Spleen (tissue), 11 donors: Measurements from ENCODE around the gene STK11IP. TPM values are rescaled to one million over a fixed set of nuclear protein-coding genes. Genes with fewer than 3 reads are reported as not detected.

ENCODE experiments used
- DNase-seq: peaks from one replicate; pipeline ENCODE4 v3.0.0-alpha.2; 2020
- H3K27ac ChIP-seq, 8 donors: fragments of 200-600 bp; sonication (generic) in 7 of 8; 1 replicate in 4 of 8; 2 replicates in 4 of 8; pipeline versions ENCODE4 v1.5.0 to v1.8.0; 2016 to 2021; ENCODE audit warnings: inconsistent platforms in 4 of 8, mild to moderate bottlenecking in 4 of 8, moderate library complexity in 1 of 8
- H3K27me3 ChIP-seq, 7 donors: fragments of 200-600 bp; sonication (generic) in 6 of 7; replicated peaks in 1 of 7; 1 replicate in 4 of 7; 2 replicates in 3 of 7; pipeline versions ENCODE4 v1.5.0 to v1.8.0; 2016 to 2021; ENCODE audit warnings: inconsistent platforms in 3 of 7, mild to moderate bottlenecking in 1 of 7
- H3K36me3 ChIP-seq, 6 donors: fragments of 200-600 bp; sonication (generic) in 5 of 6; 1 replicate in 4 of 6; 2 replicates in 2 of 6; pipeline versions ENCODE4 v1.5.0 to v1.8.0; 2016 to 2021; ENCODE audit warnings: inconsistent platforms in 2 of 6
- H3K4me1 ChIP-seq, 6 donors: fragments of 200-600 bp; sonication (generic) in 5 of 6; 1 replicate in 3 of 6; 2 replicates in 3 of 6; pipeline versions ENCODE4 v1.5.0 to v1.8.0; 2016 to 2021; ENCODE audit warnings: inconsistent platforms in 3 of 6
- H3K4me3 ChIP-seq, 8 donors: fragments of 200-600 bp; sonication (generic) in 7 of 8; 1 replicate in 4 of 8; 2 replicates in 4 of 8; pipeline versions ENCODE4 v1.5.0 to v1.8.0; 2016 to 2021; ENCODE audit warnings: inconsistent platforms in 4 of 8, mild to moderate bottlenecking in 4 of 8, moderate library complexity in 2 of 8
- H3K9me3 ChIP-seq, 8 donors: fragments of 200-600 bp; sonication (generic) in 7 of 8; 1 replicate in 4 of 8; 2 replicates in 4 of 8; pipeline versions ENCODE4 v1.5.0 to v1.8.0; 2016 to 2021; ENCODE audit warnings: inconsistent platforms in 4 of 8
- POLR2A ChIP-seq, 3 donors: fragments of 450-650 bp; IDR thresholded peaks; one replicate each; pipeline ENCODE4 v1.5.1; 2017; ENCODE audit warnings: antibody characterized with exemption in 3 of 3, mild to moderate bottlenecking in 1 of 3
- POLR2AphosphoS5 ChIP-seq, 3 donors: sonication (generic); formaldehyde crosslinking; IDR thresholded peaks; one replicate each; pipeline ENCODE4 v1.5.1; 2017; ENCODE audit warnings: antibody characterized with exemption in 3 of 3
- WGBS, 5 donors: extraction: QIAGEN DNeasy Blood & Tissue Kit in 3 of 5; methylation state at CpG; one replicate each; pipeline versions ENCODE4 v1.1.5 to v1.1.7; 2013 to 2018; 5-methylcytosine and 5-hydroxymethylcytosine counted together
- intact Hi-C: fragments of 100-400 bp; cut with DNase I; formaldehyde crosslinking; loops from one replicate; pipeline ENCODE4 v1.15.0; 2023; ENCODE audit warnings: low total_unique reads
- polyA plus RNA-seq, 3 donors: library from polyadenylated mRNA; stranded (reverse); fragments of 200-250 nt; gene quantifications; one replicate each; pipeline ENCODE4 v1.2.1, GENCODE V29; 2013
- total RNA-seq, 7 donors: library from RNA; depleted of rRNA in 3 of 7; stranded (reverse); fragments of >200 nt in 3 of 7; fragmentation: NEBNext Ultra II Directional in 4 of 7; extraction: Animal tissue kit (Norgen Biotek cat#: 25700) in 4 of 7; gene quantifications; one replicate each; pipeline versions ENCODE4 v1.1.0 to v1.2.1, GENCODE V29; 2016 to 2021
- TF ChIP-seq, protein P1 (sequence below), 11 experiments: fragments of 200-600 bp in 7 of 11; fragments of 450-650 bp in 4 of 11; sonication (generic) in 4 of 11; IDR thresholded peaks in 8 of 11; conservative IDR thresholded peaks in 3 of 11; 1 replicate in 7 of 11; 2 replicates in 4 of 11; pipeline versions ENCODE4 v1.4.0 to v1.8.0; 2016 to 2021; ENCODE audit warnings: antibody characterized with exemption in 11 of 11, inconsistent platforms in 4 of 11, mild to moderate bottlenecking in 1 of 11
- donor health status: healthy with polysubstance abuse.
- donor health status: DM: no; HTN: no; CAD: no; lungs with moderate emphysema.
- donor health status: DM: no; HTN: no; CAD: no.
- donor health status: Bipolar disorder and iron deficiency.
- donor health status: healthy.
- donor health status: DM: no; HTN: no; CAD: no.
- donor health status: DM: yes; HTN: yes; CAD: no.

STK11IP gene
- total and polyA plus RNA-seq, 10 donors, result 15.8 to 57.0 (median 36.5) TPM

DNA sequence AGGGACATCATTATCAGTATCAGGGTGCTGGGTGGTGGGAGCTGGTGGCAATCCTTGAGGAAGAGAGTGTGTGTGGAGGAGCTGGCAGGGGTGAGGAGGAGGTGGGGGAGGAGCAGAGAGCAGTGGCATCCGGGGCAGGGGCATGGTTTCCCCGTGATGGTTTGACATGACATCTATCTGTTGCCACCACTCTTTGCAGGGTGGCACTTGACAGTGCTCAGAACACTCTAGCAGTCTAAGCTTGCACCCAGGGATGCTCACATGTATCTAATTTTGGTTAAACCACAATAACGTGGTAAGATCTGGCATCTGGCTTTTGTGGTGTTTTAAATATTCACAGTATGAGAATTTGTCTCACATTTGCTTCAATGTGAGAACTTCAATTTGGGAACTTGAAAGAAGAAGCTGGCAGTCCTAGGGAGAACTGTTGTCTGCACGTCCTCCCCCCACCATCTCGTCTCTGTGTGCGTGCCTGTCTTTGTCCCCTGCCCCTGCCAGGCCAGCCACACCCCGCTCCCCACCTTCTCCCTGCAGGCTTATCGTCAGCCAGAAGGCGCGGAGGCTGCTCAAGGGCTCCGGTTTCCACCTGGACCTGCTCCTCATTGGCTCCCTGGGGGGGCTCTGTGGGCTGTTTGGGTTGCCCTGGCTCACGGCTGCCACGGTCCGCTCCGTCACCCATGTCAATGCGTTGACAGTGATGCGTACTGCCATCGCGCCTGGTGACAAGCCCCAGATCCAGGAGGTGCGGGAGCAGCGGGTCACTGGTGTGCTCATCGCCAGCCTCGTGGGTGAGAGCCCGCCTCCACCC is 41.5 kb downstream of the STK11IP start:
- no peaks in the 10 kb centered on the region for H3K9me3 ChIP-seq
- 65 to 78% (median 74%) methylated on average over 20 to 24 of the region's 24 CpGs for WGBS, 5 donors
- DNase-seq, result peak; percentile 74
- H3K36me3 ChIP-seq, result no peaks in the 10 kb centered on the region
- no peak overlapping the region for H3K4me3 ChIP-seq
- no peak overlapping the region for H3K27ac ChIP-seq
- peaks cover 0 to 56% (median 0%) of the 10 kb centered on the region in 7 donors for H3K27me3 ChIP-seq
- H3K4me1 ChIP-seq, result peaks cover 0 to 23% (median 11%) of the 10 kb centered on the region in 6 donors
- TF ChIP-seq, protein P1, sequence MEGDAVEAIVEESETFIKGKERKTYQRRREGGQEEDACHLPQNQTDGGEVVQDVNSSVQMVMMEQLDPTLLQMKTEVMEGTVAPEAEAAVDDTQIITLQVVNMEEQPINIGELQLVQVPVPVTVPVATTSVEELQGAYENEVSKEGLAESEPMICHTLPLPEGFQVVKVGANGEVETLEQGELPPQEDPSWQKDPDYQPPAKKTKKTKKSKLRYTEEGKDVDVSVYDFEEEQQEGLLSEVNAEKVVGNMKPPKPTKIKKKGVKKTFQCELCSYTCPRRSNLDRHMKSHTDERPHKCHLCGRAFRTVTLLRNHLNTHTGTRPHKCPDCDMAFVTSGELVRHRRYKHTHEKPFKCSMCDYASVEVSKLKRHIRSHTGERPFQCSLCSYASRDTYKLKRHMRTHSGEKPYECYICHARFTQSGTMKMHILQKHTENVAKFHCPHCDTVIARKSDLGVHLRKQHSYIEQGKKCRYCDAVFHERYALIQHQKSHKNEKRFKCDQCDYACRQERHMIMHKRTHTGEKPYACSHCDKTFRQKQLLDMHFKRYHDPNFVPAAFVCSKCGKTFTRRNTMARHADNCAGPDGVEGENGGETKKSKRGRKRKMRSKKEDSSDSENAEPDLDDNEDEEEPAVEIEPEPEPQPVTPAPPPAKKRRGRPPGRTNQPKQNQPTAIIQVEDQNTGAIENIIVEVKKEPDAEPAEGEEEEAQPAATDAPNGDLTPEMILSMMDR (IDR thresholded peaks at IDR 0.05 in 8 of 11, conservative IDR thresholded peaks at IDR 0.05 in 3 of 11), result no peak
- TF ChIP-seq POLR2AphosphoS5 (IDR thresholded peaks at IDR 0.05) (no peak), POLR2A (IDR thresholded peaks at IDR 0.05) (no peak)
- intact Hi-C loops, result no loop called here

DNA sequence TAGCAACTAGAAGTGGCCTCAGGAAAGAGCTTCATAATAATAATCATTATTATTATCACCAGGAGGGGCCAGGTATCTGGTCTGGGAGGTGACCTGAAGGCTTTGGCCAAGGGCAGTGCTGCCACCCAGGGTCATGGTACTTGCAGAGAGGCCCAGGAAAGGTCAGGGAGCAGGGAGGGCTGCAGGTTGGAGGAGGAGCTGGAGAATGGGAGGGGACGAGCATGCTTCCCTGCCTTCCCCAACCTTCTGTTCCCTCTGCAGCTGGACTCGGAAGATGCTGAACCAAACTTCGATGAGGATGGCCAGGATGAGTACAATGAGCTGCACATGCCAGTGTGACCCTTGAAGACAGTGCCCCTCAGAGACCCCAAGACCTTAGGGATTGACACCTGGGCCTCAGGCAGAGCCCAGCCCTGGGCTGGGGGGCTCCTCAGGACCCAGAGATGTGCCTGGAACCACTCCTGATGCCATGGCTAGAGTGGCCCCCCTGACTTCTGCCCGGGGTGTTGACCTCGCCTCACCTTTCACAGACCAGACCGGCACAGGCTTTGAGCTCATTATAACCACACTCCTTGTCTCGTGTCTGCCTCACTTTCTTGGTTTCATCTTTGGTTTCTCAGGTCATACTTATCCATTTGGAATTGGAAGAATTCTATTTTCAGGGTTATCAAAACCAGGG is 43.9 kb downstream of the STK11IP start:
- H3K27me3 ChIP-seq, result peaks cover 0 to 60% (median 0%) of the 10 kb centered on the region in 7 donors
- H3K4me3 ChIP-seq, result no peak overlapping the region
- no peak for DNase-seq
- no peaks in the 10 kb centered on the region for H3K9me3 ChIP-seq
- no peak overlapping the region for H3K27ac ChIP-seq
- H3K36me3 ChIP-seq, result no peaks in the 10 kb centered on the region
- H3K4me1 ChIP-seq, result peaks cover 0 to 29% (median 11%) of the 10 kb centered on the region in 6 donors
- no peak for TF ChIP-seq POLR2AphosphoS5 (IDR thresholded peaks at IDR 0.05)
- WGBS, 5 donors, result 76 to 85% (median 80%) methylated on average over 7 of the region's 7 CpGs
- intact Hi-C loops, result loop anchor here (5.0 kb wide), 1 partner anchor 99 kb away; the partner anchor contains the start of genes CHPF and TMEM198

DNA sequence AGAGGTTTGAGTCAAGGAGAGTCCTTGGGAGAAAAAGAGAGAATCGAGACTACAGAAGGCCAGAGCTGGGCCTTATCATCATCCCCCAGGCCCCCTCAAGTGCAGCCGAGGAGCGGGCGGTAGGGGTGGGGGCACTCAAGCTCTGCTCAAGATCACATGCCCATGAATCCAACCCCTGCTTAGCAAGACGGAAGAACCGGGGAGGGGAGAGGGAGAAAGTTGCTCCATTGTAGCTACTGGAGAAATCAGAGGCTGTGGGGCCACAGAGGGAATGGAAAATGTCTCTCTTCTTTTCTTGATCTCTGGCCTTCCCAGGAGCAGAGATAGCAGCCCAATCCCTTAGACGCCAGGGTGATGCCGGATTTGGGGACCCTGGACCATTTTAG is 44.4 kb downstream of the STK11IP start:
- Histone ChIP-seq H3K4me1 (peaks cover 0 to 29% (median 11%) of the 10 kb centered on the region in 6 donors), H3K4me3 (no peak overlapping the region), H3K36me3 (no peaks in the 10 kb centered on the region), H3K9me3 (no peaks in the 10 kb centered on the region), H3K27ac (no peak overlapping the region), H3K27me3 (peaks cover 0 to 55% (median 0%) of the 10 kb centered on the region in 7 donors)
- WGBS, 5 donors, result 64 to 79% (median 69%) methylated on average over 8 of the region's 8 CpGs
- intact Hi-C loops, result loop anchor here (5.0 kb wide), 1 partner anchor 100 kb away; the partner anchor contains the start of genes CHPF and TMEM198
- DNase-seq, result no peak
- TF ChIP-seq, protein P1 (IDR thresholded peaks at IDR 0.05 in 8 of 11, conservative IDR thresholded peaks at IDR 0.05 in 3 of 11), result no peak
- no peak for TF ChIP-seq POLR2AphosphoS5 (IDR thresholded peaks at IDR 0.05)
- no peak for TF ChIP-seq POLR2A (IDR thresholded peaks at IDR 0.05)

DNA sequence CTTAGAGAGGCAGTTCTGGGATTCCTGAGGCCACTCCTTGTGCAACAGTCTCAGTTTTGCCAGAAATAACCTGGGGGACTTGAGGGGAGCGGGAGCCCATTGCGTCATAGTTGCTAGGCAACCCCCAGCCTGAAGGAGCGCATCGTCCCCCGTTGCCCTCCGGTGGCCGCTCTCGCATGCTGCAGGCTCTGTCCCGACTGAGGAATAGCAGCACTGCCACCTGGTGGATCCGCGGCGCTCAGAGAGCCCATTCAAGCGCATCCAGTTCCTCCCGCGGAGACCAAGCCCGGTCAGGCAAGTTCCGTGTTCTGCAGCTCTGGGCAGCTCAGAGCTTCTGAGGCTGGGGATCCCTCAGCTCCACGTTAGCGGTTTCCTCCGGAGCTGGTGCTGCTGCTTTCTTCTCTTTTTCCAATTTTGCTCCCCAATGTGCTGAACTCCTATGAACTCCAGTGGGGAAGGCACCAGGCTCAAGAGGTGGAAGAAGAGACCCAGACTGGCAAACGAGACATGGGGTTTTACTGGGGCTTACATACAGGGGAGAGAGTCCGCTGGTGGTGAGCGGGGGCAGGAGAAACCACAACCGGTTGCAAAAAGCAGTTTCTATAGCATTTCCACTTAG is 44.9 kb downstream of the STK11IP start:
- H3K4me1 ChIP-seq, result peaks cover 0 to 29% (median 11%) of the 10 kb centered on the region in 6 donors
- intact Hi-C loops, result loop anchor here (5.0 kb wide), 1 partner anchor 100 kb away; the partner anchor contains the start of genes CHPF and TMEM198
- no peaks in the 10 kb centered on the region for H3K36me3 ChIP-seq
- H3K4me3 ChIP-seq, result peak overlapping the region in 1 of 8 donors; percentile 26
- peak; percentile 98 for DNase-seq
- peak; percentile 62 to 82 (median 74) for TF ChIP-seq POLR2AphosphoS5 (IDR thresholded peaks at IDR 0.05)
- no peak for TF ChIP-seq POLR2A (IDR thresholded peaks at IDR 0.05)
- TF ChIP-seq, protein P1 (IDR thresholded peaks at IDR 0.05 in 8 of 11, conservative IDR thresholded peaks at IDR 0.05 in 3 of 11), result peak; percentile 97 to 100 (median 99)
- H3K27me3 ChIP-seq, result peaks cover 0 to 56% (median 0%) of the 10 kb centered on the region in 7 donors
- WGBS, 5 donors, result 3 to 6% (median 4%) methylated on average over 11 to 24 of the region's 24 CpGs
- H3K9me3 ChIP-seq, result no peaks in the 10 kb centered on the region
- H3K27ac ChIP-seq, result no peak overlapping the region
